HEK293T (cell line): ENCODE data around the gene KIF26B.

Experiments used
- ARNT ChIP-seq: fragments of 450-650 bp; IDR thresholded peaks from 2 replicates; pipeline ENCODE4 v1.6.1; 2017; ENCODE audit warnings: mild to moderate bottlenecking
- HDGF ChIP-seq: fragments of 450-650 bp; IDR thresholded peaks from 2 replicates; pipeline ENCODE4 v1.6.1; 2017; ENCODE audit warnings: antibody characterized with exemption, borderline replicate concordance
- SUZ12 ChIP-seq: fragments of 450-650 bp; IDR thresholded peaks from 2 replicates; pipeline ENCODE4 v1.6.1; 2016; ENCODE audit warnings: mild to moderate bottlenecking

- no peak for TF ChIP-seq HDGF
- TF ChIP-seq ARNT, result no peak
- no peak for TF ChIP-seq SUZ12
These were observed 36.0 kb upstream of the KIF26B start for GRCh38 chr1:245118806-245119205.
